Effector memory CD4-positive, alpha-beta T cell (primary cell): ENCODE data around the gene CASQ2.

Experiments used
- DNase-seq, 3 donors: peaks; one replicate each; pipeline ENCODE4 v3.0.0-alpha.2; 2020
- H3K27ac ChIP-seq: 2 replicates; pipeline ENCODE4 v1.7.0; 2013; ENCODE audit warnings: mild to moderate bottlenecking, low read length, moderate library complexity; ENCODE audit not compliant: insufficient read depth, poor library complexity, severe bottlenecking
- H3K27me3 ChIP-seq: replicated peaks from 2 replicates; pipeline ENCODE4 v1.7.0; 2013; ENCODE audit warnings: mild to moderate bottlenecking, low read length; ENCODE audit not compliant: insufficient read depth, control insufficient read depth, poor library complexity, severe bottlenecking
- H3K36me3 ChIP-seq: 2 replicates; pipeline ENCODE4 v1.7.0; 2013; ENCODE audit warnings: mild to moderate bottlenecking, low read length, moderate library complexity; ENCODE audit not compliant: control insufficient read depth, insufficient read depth
- H3K4me1 ChIP-seq: 2 replicates; pipeline ENCODE4 v1.7.0; 2013; ENCODE audit warnings: low read length, mild to moderate bottlenecking; ENCODE audit not compliant: control insufficient read depth, insufficient read depth, poor library complexity, severe bottlenecking
- H3K4me3 ChIP-seq: 2 replicates; pipeline ENCODE4 v1.7.0; 2013; ENCODE audit warnings: low read length, low read depth, mild to moderate bottlenecking; ENCODE audit not compliant: insufficient read depth, poor library complexity, severe bottlenecking
- H3K9me3 ChIP-seq: 2 replicates; pipeline ENCODE4 v1.7.0; 2013; ENCODE audit warnings: mild to moderate bottlenecking, low read length, moderate library complexity; ENCODE audit not compliant: control insufficient read depth

Gene CASQ2

GRCh38 chr1:115670476-115671175 is 97.9 kb downstream of the CASQ2 start:
- no peak overlapping the region for H3K27ac ChIP-seq

DNA sequence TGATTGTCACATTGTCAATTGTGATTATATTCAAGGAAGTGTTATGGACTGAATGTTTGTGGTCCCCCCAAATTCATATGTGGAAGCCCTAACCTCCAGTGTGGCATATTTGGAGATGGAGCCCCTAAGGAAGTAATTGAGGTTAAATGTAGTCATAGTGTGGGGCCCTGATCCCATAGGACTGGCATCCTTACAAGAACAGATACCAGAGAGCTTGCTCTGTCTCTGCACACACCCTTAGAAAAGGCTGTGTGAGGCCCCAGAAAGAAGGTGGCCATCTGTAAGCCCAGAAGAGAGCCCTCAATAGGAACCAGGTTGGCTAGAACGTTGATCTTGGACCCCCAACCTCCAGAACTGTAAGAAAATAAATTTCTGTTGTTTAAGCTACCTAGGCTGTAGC is 98.6 kb downstream of the CASQ2 start:
- Histone ChIP-seq H3K36me3 (no peaks in the 10 kb centered on the region), H3K27me3 (no peaks in the 10 kb centered on the region), H3K9me3 (no peaks in the 10 kb centered on the region), H3K27ac (no peak overlapping the region), H3K4me1 (no peaks in the 10 kb centered on the region), H3K4me3 (no peak overlapping the region)
- no peak for DNase-seq

More at GRCh38 chr1:115670476-115671175, 97.9 kb downstream of the CASQ2 start:
- Histone ChIP-seq H3K4me1 (no peaks in the 10 kb centered on the region), H3K4me3 (no peak overlapping the region), H3K27me3 (no peaks in the 10 kb centered on the region), H3K9me3 (no peaks in the 10 kb centered on the region), H3K36me3 (no peaks in the 10 kb centered on the region)
- no peak for DNase-seq

DNA sequence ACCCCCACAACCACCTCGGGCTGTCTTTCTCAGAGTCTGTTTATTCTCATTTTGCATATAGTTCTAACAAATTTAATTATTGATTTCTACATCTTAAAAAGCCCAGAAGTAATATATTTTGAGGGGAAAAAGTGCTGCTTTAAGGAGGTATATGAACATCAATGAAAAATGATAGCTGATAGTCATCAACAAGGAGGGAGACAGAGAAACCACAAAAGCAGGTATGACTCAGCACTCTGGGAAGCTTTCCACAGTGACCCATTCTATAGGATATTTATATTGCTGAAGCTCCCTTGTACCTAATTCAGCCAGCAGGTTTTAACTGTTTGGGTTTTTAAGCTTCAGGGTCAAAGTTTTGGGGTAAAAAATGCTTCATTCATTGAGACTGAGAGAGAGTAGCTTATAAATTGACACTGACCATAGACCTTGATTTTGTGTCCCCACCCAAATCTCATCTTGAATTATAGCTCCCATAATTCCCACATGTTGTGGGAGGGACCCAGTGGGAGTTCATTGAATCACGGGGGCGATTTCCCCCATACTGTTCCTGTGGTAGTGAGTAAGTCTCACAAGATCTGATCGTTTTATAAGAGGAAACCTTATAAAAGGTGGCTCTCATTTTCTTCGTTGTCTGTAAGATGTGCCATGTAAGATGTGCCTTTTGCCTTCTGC is 99.4 kb downstream of the CASQ2 start:
- Histone ChIP-seq H3K27me3 (no peaks in the 10 kb centered on the region), H3K27ac (no peak overlapping the region), H3K4me3 (no peak overlapping the region), H3K4me1 (no peaks in the 10 kb centered on the region), H3K9me3 (no peaks in the 10 kb centered on the region), H3K36me3 (no peaks in the 10 kb centered on the region)
- DNase-seq, result no peak

GRCh38 chr1:115668579-115668978 is 99.9 kb downstream of the CASQ2 start:
- H3K27ac ChIP-seq, result no peak overlapping the region
- no peak for DNase-seq
- no peaks in the 10 kb centered on the region for H3K9me3 ChIP-seq
- no peak overlapping the region for H3K4me3 ChIP-seq
- H3K36me3 ChIP-seq, result no peaks in the 10 kb centered on the region
- H3K27me3 ChIP-seq, result no peaks in the 10 kb centered on the region
- H3K4me1 ChIP-seq, result no peaks in the 10 kb centered on the region

DNA sequence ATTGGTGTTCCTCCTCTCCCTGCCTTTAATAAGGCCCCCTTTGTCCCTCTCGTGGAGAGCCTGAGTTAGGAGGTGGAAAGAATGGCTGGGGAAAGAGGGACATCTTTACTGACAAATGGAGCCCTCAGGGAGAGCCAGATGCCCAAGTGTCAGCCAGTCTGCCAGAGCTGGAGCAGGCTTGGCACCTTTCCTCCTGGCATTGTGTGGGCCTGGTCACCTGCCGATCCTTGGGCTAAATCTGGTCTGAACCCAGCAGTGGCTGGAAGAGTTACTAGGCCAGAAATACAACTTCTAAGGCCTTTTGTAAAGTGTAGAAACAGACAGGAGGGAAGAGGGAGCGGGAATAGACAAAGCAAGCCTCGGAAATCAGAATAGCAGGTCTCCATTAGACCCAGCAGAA is 101.8 kb downstream of the CASQ2 start:
- Histone ChIP-seq H3K9me3 (no peaks in the 10 kb centered on the region), H3K4me3 (no peak overlapping the region), H3K4me1 (no peaks in the 10 kb centered on the region), H3K36me3 (no peaks in the 10 kb centered on the region), H3K27ac (no peak overlapping the region), H3K27me3 (no peaks in the 10 kb centered on the region)
- no peak for DNase-seq

DNA sequence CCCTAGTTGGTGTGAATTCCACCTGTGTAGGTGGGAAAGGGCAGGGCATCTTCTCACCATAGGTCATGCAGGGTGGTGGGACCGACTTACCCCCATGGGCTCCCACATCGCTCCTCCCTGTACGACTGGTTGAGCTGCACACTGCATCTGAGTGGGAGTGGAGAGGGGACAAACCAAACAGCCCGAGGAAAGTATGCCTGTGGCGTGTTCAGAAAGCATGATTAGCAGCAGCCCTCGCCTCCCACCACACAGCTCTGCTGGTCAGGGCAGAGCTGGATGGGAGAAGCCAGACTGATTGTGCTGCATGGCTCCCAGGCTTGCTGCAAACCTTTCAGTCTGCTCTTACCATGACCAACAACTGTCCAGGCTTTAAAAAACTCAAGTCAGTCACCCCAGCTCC is 102.3 kb downstream of the CASQ2 start:
- no peaks in the 10 kb centered on the region for H3K4me1 ChIP-seq

DNA sequence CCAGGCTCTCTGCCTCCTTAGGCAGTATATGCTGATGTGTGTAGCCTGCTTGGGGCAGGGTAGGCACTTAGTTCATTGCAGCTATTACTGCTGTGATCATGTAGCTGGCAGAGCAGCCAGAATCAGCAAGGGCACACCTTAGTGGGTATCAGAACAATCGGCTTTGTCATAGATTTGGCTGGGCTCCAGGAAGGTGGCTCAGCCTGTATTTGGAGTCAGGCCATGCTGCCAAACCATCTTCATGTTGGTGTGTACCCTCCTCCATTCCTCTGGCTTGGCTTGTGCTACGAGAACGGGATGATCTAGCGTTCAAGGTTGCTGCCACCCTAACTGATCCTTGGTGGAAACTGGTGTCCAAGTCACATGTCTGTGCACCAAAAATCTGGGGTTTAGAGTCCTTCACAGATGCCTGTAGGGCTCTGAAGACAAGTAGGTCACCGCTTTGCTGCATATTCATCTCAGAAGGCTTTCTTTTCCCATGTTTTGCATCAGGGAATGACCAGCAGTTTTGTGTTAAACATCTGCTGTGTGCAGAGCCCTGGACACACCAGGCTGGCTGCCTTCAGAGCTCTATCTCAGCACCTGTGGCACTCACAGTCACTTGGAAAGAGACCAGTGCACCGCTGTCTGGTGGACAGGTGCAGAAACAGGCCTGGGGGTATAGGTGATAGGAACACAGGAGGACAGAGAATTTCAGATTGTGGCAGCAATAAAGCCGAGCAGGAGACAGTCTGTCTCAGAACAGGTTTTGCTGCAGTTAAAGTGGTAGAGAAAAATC is 103.0 kb downstream of the CASQ2 start:
- Histone ChIP-seq H3K4me1 (no peaks in the 10 kb centered on the region), H3K27me3 (no peaks in the 10 kb centered on the region), H3K9me3 (no peaks in the 10 kb centered on the region), H3K36me3 (no peaks in the 10 kb centered on the region), H3K27ac (no peak overlapping the region), H3K4me3 (no peak overlapping the region)
- no peak for DNase-seq

More for the DNA sequence above, 102.3 kb downstream of the CASQ2 start:
- H3K27ac ChIP-seq, result no peak overlapping the region
- H3K4me3 ChIP-seq, result no peak overlapping the region
- H3K9me3 ChIP-seq, result no peaks in the 10 kb centered on the region
- no peak for DNase-seq
- no peaks in the 10 kb centered on the region for H3K36me3 ChIP-seq
- H3K27me3 ChIP-seq, result no peaks in the 10 kb centered on the region

- no peak for DNase-seq
- Histone ChIP-seq H3K27ac (no peak overlapping the region), H3K36me3 (no peaks in the 10 kb centered on the region), H3K4me3 (no peak overlapping the region), H3K9me3 (no peaks in the 10 kb centered on the region), H3K4me1 (no peaks in the 10 kb centered on the region), H3K27me3 (no peaks in the 10 kb centered on the region)
These were observed 107.4 kb downstream of the CASQ2 start for GRCh38 chr1:115661157-115661556.

DNA sequence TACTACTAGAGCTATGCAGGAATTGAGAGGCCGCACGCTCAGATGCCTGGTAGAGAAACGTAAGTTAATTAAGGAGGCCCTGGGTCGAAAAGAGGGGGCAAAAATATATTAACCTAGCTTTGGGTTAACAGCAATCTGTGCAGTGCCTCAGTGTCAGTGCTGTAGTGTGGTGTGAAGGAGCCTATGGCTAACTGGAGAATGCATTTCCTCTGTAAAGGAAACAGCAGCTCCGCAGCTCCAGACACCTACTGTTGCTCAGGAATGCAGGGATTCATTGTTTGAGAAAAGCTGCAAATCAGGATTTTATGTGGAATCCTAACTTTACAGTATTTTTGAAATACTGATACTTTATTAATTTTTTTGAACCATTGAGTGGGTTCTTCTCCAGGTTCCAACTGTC is 108.4 kb downstream of the CASQ2 start:
- Histone ChIP-seq H3K27ac (no peak overlapping the region), H3K9me3 (no peaks in the 10 kb centered on the region), H3K27me3 (no peaks in the 10 kb centered on the region), H3K36me3 (no peaks in the 10 kb centered on the region), H3K4me3 (no peak overlapping the region), H3K4me1 (no peaks in the 10 kb centered on the region)
- DNase-seq, result no peak

- H3K9me3 ChIP-seq, result no peaks in the 10 kb centered on the region
- no peak overlapping the region for H3K4me3 ChIP-seq
- no peaks in the 10 kb centered on the region for H3K27me3 ChIP-seq
- H3K27ac ChIP-seq, result no peak overlapping the region
- DNase-seq, result no peak
- no peaks in the 10 kb centered on the region for H3K36me3 ChIP-seq
- H3K4me1 ChIP-seq, result no peaks in the 10 kb centered on the region
These were observed 109.9 kb downstream of the CASQ2 start for GRCh38 chr1:115658646-115659045.
